GM23338 (cell line): Measurements from ENCODE around the gene HDAC6. TPM values are rescaled to one million over a fixed set of nuclear protein-coding genes. Genes with fewer than 3 reads are reported as not detected.

ENCODE experiments used
- ATAC-seq: fragments of 200-7000 bp; cut with Tn5 transposase; 3 replicates; pipeline ENCODE4 v1.9.1; 2020
- DNase-seq: peaks from one replicate; pipeline ENCODE4 v3.0.0-alpha.2; 2015; ENCODE audit warnings: low spot score
- H2AFZ ChIP-seq: fragments of 200-600 bp; sonication (generic); 2 replicates; pipeline ENCODE4 v1.8.0; 2016; ENCODE audit warnings: antibody characterized with exemption, mild to moderate bottlenecking, moderate library complexity
- H3F3A ChIP-seq: fragments of 200-600 bp; sonication (generic); replicated peaks from 2 replicates; pipeline ENCODE4 v1.8.0; 2017; ENCODE audit warnings: antibody characterized with exemption, mixed run types, low read depth
- H3K27ac ChIP-seq: fragments of 200-600 bp; sonication (generic); 2 replicates; pipeline ENCODE4 v1.6.1; 2016; ENCODE audit warnings: low read depth
- H3K27me3 ChIP-seq: fragments of 200-600 bp; sonication (generic); 2 replicates; pipeline ENCODE4 v1.8.0; 2016; ENCODE audit warnings: mild to moderate bottlenecking, mixed run types, moderate library complexity; ENCODE audit not compliant: insufficient read depth
- H3K36me3 ChIP-seq: fragments of 200-600 bp; sonication (generic); 2 replicates; pipeline ENCODE4 v1.8.0; 2016; ENCODE audit warnings: mild to moderate bottlenecking; ENCODE audit not compliant: insufficient read depth
- H3K4me1 ChIP-seq: fragments of 200-600 bp; sonication (generic); 2 replicates; pipeline ENCODE4 v1.8.0; 2016; ENCODE audit warnings: mild to moderate bottlenecking, moderate library complexity; ENCODE audit not compliant: insufficient read depth
- H3K4me2 ChIP-seq: fragments of 200-600 bp; sonication (generic); 2 replicates; pipeline ENCODE4 v1.7.1; 2017; ENCODE audit warnings: mixed run types
- H3K4me3 ChIP-seq: fragments of 200-600 bp; sonication (generic); 2 replicates; pipeline ENCODE4 v1.6.1; 2016; ENCODE audit warnings: mixed run types
- H3K79me2 ChIP-seq: fragments of 200-600 bp; sonication (generic); replicated peaks from 2 replicates; pipeline ENCODE4 v1.8.0; 2017; ENCODE audit warnings: mild to moderate bottlenecking; ENCODE audit not compliant: insufficient read depth
- H3K9me2 ChIP-seq: fragments of 200-600 bp; sonication (generic); 2 replicates; pipeline ENCODE4 v1.8.0; 2017; ENCODE audit not compliant: insufficient read depth
- H4K20me1 ChIP-seq: fragments of 200-600 bp; sonication (generic); replicated peaks from 2 replicates; pipeline ENCODE4 v1.8.0; 2017; ENCODE audit warnings: mild to moderate bottlenecking; ENCODE audit not compliant: insufficient read depth
- H3K27ac Mint-ChIP-seq: 2 replicates; pipeline ENCODE4 v1.8.0; 2020; ENCODE audit warnings: inconsistent platforms, mild to moderate bottlenecking, moderate library complexity, mixed read lengths
- H3K27me3 Mint-ChIP-seq: 3 replicates; pipeline ENCODE4 v1.8.0; 2022; ENCODE audit warnings: low read depth, mild to moderate bottlenecking, moderate library complexity, mixed read lengths, inconsistent platforms; ENCODE audit not compliant: insufficient read depth, poor library complexity
- H3K36me3 Mint-ChIP-seq: 3 replicates; pipeline ENCODE4 v1.8.0; 2021; ENCODE audit warnings: low read depth, mild to moderate bottlenecking, inconsistent platforms, moderate library complexity, mixed read lengths
- H3K4me1 Mint-ChIP-seq: 3 replicates; pipeline ENCODE4 v1.8.0; 2020; ENCODE audit warnings: mild to moderate bottlenecking, inconsistent platforms, mixed read lengths
- H3K4me3 Mint-ChIP-seq: 3 replicates; pipeline ENCODE4 v1.8.0; 2021; ENCODE audit warnings: moderate library complexity, mild to moderate bottlenecking, inconsistent platforms, mixed read lengths
- H3K9me3 Mint-ChIP-seq: 3 replicates; pipeline ENCODE4 v1.8.0; 2020; ENCODE audit warnings: moderate library complexity, mild to moderate bottlenecking, inconsistent platforms, mixed read lengths
- CREB1 ChIP-seq: fragments of 250-450 bp; sonication (Bioruptor Pico); IDR thresholded peaks from 2 replicates; pipeline ENCODE4 v1.5.0; 2020; ENCODE audit warnings: low read depth, mild to moderate bottlenecking, moderate library complexity
- ETS1 ChIP-seq: IDR thresholded peaks from 2 replicates; pipeline ENCODE4 v1.6.1; 2016; ENCODE audit warnings: antibody characterized with exemption
- EZH2 ChIP-seq: fragments of 200-600 bp; sonication (generic); IDR thresholded peaks from one replicate; pipeline ENCODE4 v1.8.0; 2017; ENCODE audit warnings: antibody characterized with exemption, mild to moderate bottlenecking, low read depth; ENCODE audit not compliant: unreplicated experiment
- EZH2phosphoT487 ChIP-seq: fragments of 200-600 bp; sonication (generic); IDR thresholded peaks from one replicate; pipeline ENCODE4 v1.8.1; 2018; ENCODE audit warnings: antibody characterized with exemption; ENCODE audit not compliant: unreplicated experiment
- JUNB ChIP-seq: IDR thresholded peaks from one replicate; pipeline ENCODE4 v1.6.1; 2016; ENCODE audit warnings: antibody characterized with exemption; ENCODE audit not compliant: unreplicated experiment
- NANOG ChIP-seq: IDR thresholded peaks from 2 replicates; pipeline ENCODE4 v1.6.1; 2016; ENCODE audit warnings: antibody characterized with exemption, borderline replicate concordance
- POLR2AphosphoS5 ChIP-seq: IDR thresholded peaks from 2 replicates; pipeline ENCODE4 v1.6.1; 2016; ENCODE audit warnings: antibody characterized with exemption, low read depth
- REST ChIP-seq: IDR thresholded peaks from one replicate; pipeline ENCODE4 v1.6.1; 2018; ENCODE audit warnings: antibody characterized with exemption; ENCODE audit not compliant: unreplicated experiment
- ZNF114 ChIP-seq: fragments of 250-450 bp; sonication (Bioruptor Pico); IDR thresholded peaks from 2 replicates; pipeline ENCODE4 v1.5.0; 2020; ENCODE audit warnings: mild to moderate bottlenecking, moderate library complexity
- polyA plus RNA-seq: library from polyadenylated mRNA; unstranded; fragments of >200 nt; fragmentation: Nextera tagmentation; extraction: Ambion mirVana; gene quantifications from 2 replicates; pipeline ENCODE4 v1.2.1, GENCODE V29; 2016
- total RNA-seq: library from RNA; depleted of rRNA; stranded (reverse); fragments of >200 nt; shearing (Covaris generic); gene quantifications from 2 replicates; pipeline ENCODE4 v1.2.3, GENCODE V29; 2014
- TF ChIP-seq, protein P1 (sequence below): fragments of 250-450 bp; sonication (Bioruptor Pico); IDR thresholded peaks from 2 replicates; pipeline ENCODE4 v1.5.0; 2020; ENCODE audit warnings: mild to moderate bottlenecking, moderate library complexity
- TF ChIP-seq, protein P2 (sequence below), 2 experiments: fragments of 200-600 bp in 1 of 2; sonication (generic) in 1 of 2; conservative IDR thresholded peaks; 2 replicates each; pipeline versions ENCODE4 v1.5.1 to v1.6.1; 2016 to 2017; ENCODE audit warnings: antibody characterized with exemption in 2 of 2, low read depth in 2 of 2, mild to moderate bottlenecking in 2 of 2, moderate library complexity in 1 of 2

HDAC6 gene
- total and polyA plus RNA-seq, 2 experiments from 2014 or later = 33.0 to 49.8 TPM

- ATAC-seq (no peak), DNase-seq (no peak)
- Histone ChIP-seq H4K20me1 (no peaks in the 10 kb centered on the region), H3K27me3 (no peaks in the 10 kb centered on the region), H3K79me2 (no peaks in the 10 kb centered on the region), H3K4me3 (no peak overlapping the region), H3K36me3 (no peaks in the 10 kb centered on the region), H2AFZ (no peak overlapping the region), H3K27ac (no peak overlapping the region), H3K9me2 (no peaks in the 10 kb centered on the region), H3K4me1 (no peaks in the 10 kb centered on the region), H3K4me2 (no peak overlapping the region), H3F3A (no peaks in the 10 kb centered on the region)
- no peaks in the 10 kb centered on the region; the same call in 2 of the 3 replicates for H3K36me3 Mint-ChIP-seq
- no peaks in the 10 kb centered on the region; the same call in 2 of the 3 replicates for H3K9me3 Mint-ChIP-seq
- H3K27ac Mint-ChIP-seq = no peak overlapping the region
- no peaks in the 10 kb centered on the region; the same call in 2 of the 3 replicates for H3K4me1 Mint-ChIP-seq
- TF ChIP-seq CREB1 = no peak
- TF ChIP-seq NANOG = no peak
- TF ChIP-seq EZH2phosphoT487 = no peak
- TF ChIP-seq EZH2 = no peak
- no peak for TF ChIP-seq ETS1
- no peak for TF ChIP-seq JUNB
- TF ChIP-seq, protein P1, sequence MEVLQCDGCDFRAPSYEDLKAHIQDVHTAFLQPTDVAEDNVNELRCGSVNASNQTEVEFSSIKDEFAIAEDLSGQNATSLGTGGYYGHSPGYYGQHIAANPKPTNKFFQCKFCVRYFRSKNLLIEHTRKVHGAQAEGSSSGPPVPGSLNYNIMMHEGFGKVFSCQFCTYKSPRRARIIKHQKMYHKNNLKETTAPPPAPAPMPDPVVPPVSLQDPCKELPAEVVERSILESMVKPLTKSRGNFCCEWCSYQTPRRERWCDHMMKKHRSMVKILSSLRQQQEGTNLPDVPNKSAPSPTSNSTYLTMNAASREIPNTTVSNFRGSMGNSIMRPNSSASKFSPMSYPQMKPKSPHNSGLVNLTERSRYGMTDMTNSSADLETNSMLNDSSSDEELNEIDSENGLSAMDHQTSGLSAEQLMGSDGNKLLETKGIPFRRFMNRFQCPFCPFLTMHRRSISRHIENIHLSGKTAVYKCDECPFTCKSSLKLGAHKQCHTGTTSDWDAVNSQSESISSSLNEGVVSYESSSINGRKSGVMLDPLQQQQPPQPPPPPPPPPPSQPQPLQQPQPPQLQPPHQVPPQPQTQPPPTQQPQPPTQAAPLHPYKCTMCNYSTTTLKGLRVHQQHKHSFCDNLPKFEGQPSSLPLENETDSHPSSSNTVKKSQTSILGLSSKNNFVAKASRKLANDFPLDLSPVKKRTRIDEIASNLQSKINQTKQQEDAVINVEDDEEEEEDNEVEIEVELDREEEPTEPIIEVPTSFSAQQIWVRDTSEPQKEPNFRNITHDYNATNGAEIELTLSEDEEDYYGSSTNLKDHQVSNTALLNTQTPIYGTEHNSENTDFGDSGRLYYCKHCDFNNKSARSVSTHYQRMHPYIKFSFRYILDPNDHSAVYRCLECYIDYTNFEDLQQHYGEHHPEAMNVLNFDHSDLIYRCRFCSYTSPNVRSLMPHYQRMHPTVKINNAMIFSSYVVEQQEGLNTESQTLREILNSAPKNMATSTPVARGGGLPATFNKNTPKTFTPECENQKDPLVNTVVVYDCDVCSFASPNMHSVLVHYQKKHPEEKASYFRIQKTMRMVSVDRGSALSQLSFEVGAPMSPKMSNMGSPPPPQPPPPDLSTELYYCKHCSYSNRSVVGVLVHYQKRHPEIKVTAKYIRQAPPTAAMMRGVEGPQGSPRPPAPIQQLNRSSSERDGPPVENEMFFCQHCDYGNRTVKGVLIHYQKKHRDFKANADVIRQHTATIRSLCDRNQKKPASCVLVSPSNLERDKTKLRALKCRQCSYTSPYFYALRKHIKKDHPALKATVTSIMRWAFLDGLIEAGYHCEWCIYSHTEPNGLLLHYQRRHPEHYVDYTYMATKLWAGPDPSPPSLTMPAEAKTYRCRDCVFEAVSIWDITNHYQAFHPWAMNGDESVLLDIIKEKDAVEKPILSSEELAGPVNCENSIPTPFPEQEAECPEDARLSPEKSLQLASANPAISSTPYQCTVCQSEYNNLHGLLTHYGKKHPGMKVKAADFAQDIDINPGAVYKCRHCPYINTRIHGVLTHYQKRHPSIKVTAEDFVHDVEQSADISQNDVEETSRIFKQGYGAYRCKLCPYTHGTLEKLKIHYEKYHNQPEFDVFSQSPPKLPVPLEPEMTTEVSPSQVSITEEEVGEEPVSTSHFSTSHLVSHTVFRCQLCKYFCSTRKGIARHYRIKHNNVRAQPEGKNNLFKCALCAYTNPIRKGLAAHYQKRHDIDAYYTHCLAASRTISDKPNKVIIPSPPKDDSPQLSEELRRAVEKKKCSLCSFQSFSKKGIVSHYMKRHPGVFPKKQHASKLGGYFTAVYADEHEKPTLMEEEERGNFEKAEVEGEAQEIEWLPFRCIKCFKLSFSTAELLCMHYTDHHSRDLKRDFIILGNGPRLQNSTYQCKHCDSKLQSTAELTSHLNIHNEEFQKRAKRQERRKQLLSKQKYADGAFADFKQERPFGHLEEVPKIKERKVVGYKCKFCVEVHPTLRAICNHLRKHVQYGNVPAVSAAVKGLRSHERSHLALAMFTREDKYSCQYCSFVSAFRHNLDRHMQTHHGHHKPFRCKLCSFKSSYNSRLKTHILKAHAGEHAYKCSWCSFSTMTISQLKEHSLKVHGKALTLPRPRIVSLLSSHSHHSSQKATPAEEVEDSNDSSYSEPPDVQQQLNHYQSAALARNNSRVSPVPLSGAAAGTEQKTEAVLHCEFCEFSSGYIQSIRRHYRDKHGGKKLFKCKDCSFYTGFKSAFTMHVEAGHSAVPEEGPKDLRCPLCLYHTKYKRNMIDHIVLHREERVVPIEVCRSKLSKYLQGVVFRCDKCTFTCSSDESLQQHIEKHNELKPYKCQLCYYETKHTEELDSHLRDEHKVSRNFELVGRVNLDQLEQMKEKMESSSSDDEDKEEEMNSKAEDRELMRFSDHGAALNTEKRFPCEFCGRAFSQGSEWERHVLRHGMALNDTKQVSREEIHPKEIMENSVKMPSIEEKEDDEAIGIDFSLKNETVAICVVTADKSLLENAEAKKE (CRISPR knock-in tag) = no peak
- TF ChIP-seq ZNF114 (CRISPR knock-in tag) = no peak
- TF ChIP-seq, protein P2, sequence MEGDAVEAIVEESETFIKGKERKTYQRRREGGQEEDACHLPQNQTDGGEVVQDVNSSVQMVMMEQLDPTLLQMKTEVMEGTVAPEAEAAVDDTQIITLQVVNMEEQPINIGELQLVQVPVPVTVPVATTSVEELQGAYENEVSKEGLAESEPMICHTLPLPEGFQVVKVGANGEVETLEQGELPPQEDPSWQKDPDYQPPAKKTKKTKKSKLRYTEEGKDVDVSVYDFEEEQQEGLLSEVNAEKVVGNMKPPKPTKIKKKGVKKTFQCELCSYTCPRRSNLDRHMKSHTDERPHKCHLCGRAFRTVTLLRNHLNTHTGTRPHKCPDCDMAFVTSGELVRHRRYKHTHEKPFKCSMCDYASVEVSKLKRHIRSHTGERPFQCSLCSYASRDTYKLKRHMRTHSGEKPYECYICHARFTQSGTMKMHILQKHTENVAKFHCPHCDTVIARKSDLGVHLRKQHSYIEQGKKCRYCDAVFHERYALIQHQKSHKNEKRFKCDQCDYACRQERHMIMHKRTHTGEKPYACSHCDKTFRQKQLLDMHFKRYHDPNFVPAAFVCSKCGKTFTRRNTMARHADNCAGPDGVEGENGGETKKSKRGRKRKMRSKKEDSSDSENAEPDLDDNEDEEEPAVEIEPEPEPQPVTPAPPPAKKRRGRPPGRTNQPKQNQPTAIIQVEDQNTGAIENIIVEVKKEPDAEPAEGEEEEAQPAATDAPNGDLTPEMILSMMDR (conservative IDR thresholded peaks at IDR 0.05; ENCODE audit: low read depth in 2 of 2) = no peak
- TF ChIP-seq POLR2AphosphoS5 = no peak
- TF ChIP-seq REST = no peak
- H3K27me3 Mint-ChIP-seq = peaks cover 3% of the 10 kb centered on the region
- H3K4me3 Mint-ChIP-seq = no peak overlapping the region
Measured at GRCh38 chrX:48782795-48783194, 19.1 kb upstream of the HDAC6 start.
